Measurements from ENCODE around the gene TMED8.
"Not testable (repeated sequence)": the region's sequence is repeated elsewhere in the genome, so short reads cannot be mapped to it uniquely, and the experiment has no call there.

TMED8 gene

GRCh38 chr14:77376771-77377501 lies at the start of gene TMED8, which contains the start of gene SAMD15:
Gene TMED8 (minus strand): TSS chr14:77377094. CDS start chr14:77377053, 41 bp downstream.
Gene SAMD15 (plus strand): TSS chr14:77377379. CDS start chr14:77377419, 40 bp downstream.
- peak within 1 kb of the TSS; percentile 91 for H3K4me3 ChIP-seq (ENCODE audit: low read length)
- peak; percentile 88 for DNase-seq (ENCODE audit: low read depth)
- TF ChIP-seq, protein P1, sequence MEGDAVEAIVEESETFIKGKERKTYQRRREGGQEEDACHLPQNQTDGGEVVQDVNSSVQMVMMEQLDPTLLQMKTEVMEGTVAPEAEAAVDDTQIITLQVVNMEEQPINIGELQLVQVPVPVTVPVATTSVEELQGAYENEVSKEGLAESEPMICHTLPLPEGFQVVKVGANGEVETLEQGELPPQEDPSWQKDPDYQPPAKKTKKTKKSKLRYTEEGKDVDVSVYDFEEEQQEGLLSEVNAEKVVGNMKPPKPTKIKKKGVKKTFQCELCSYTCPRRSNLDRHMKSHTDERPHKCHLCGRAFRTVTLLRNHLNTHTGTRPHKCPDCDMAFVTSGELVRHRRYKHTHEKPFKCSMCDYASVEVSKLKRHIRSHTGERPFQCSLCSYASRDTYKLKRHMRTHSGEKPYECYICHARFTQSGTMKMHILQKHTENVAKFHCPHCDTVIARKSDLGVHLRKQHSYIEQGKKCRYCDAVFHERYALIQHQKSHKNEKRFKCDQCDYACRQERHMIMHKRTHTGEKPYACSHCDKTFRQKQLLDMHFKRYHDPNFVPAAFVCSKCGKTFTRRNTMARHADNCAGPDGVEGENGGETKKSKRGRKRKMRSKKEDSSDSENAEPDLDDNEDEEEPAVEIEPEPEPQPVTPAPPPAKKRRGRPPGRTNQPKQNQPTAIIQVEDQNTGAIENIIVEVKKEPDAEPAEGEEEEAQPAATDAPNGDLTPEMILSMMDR (IDR thresholded peaks at IDR 0.05; ENCODE audit: insufficient read depth, low read depth, low read length, missing control alignments): peak; percentile 15

DNA sequence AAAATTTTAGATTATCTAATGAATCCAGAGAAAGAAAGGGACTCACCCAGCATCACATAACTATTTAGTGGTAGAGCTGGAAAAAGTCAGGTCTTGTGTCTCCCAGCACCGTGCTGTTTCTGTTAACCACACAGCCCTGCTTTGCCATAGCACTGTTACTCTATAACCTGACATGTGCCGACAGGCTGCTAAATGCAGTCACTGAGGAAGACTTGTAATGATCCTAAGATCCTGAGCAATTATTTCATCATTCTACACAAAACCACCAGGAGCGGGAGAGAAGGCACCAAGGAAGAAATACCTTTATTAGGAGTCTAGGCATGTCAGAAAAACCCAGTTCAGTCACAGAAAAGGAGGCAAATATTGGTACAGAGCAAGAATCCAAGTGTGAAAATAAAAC lies 49.5 kb upstream of the TMED8 start:
- no peak overlapping the region for H3K4me3 ChIP-seq (ENCODE audit: low read length)
- peak; percentile 4 for DNase-seq (ENCODE audit: low read depth)
- TF ChIP-seq, protein P1 (IDR thresholded peaks at IDR 0.05; ENCODE audit: insufficient read depth, low read depth, low read length, missing control alignments): no peak

- no peak for DNase-seq (ENCODE audit: low read depth)
- no peak overlapping the region for H3K4me3 ChIP-seq (ENCODE audit: low read length)
- TF ChIP-seq, protein P1 (IDR thresholded peaks at IDR 0.05; ENCODE audit: insufficient read depth, low read depth, low read length, missing control alignments): no peak
These were observed 48.0 kb upstream of the TMED8 start for GRCh38 chr14:77424862-77425261.

GRCh38 chr14:77423423-77423822 lies 46.5 kb upstream of the TMED8 start, which contains the start of gene NOXRED1:
Gene NOXRED1 (minus strand): TSS chr14:77423523. CDS start chr14:77422889, 634 bp downstream.
- no peak within 1 kb of the TSS for H3K4me3 ChIP-seq (ENCODE audit: low read length)
- TF ChIP-seq, protein P1 (IDR thresholded peaks at IDR 0.05; ENCODE audit: insufficient read depth, low read depth, low read length, missing control alignments): no peak
- no peak for DNase-seq (ENCODE audit: low read depth)

- TF ChIP-seq, protein P1 (IDR thresholded peaks at IDR 0.05; ENCODE audit: insufficient read depth, low read depth, low read length, missing control alignments): no peak
- DNase-seq (ENCODE audit: low read depth): no peak
These were observed 44.3 kb upstream of the TMED8 start for GRCh38 chr14:77421201-77421600.

DNA sequence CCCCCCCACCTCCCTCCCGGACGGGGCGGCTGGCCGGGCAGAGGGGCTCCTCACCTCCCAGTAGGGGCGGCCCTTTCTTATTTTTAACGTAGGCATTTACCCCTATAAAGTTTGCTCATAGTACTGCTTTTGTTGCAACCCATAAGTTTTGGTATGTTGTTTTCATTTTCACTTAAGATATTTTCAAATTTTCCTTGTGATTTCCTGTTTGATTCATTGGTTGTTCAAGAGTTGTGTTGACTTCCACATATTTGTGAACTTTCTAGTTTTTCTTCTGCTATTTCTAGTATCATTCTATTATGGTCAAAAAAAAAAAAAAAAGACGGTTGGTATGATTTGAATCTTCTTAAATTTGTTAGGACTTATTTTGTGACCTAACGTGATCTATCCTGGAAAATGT lies 39.9 kb upstream of the TMED8 start:
- TF ChIP-seq, protein P1 (IDR thresholded peaks at IDR 0.05; ENCODE audit: insufficient read depth, low read depth, low read length, missing control alignments): no peak
- H3K4me3 ChIP-seq (ENCODE audit: low read length): no peak overlapping the region

More at GRCh38 chr14:77421201-77421600, 44.3 kb upstream of the TMED8 start:
- no peak overlapping the region for H3K4me3 ChIP-seq (ENCODE audit: low read length)

GRCh38 chr14:77416098-77416497 lies 39.2 kb upstream of the TMED8 start:
- not testable (repeated sequence) for DNase-seq (ENCODE audit: low read depth); H3K4me3 ChIP-seq (ENCODE audit: low read length)

More for the DNA sequence above, 39.9 kb upstream of the TMED8 start:
- no peak for DNase-seq (ENCODE audit: low read depth)

GRCh38 chr14:77415403-77416030 lies 38.6 kb upstream of the TMED8 start:
- not testable (repeated sequence) for H3K4me3 ChIP-seq (ENCODE audit: low read length); DNase-seq (ENCODE audit: low read depth)
